GM21737 (cell line): ENCODE results near the gene SPDYE2B.
"Not testable (repeated sequence)": the region's sequence is repeated elsewhere in the genome, so short reads cannot be mapped to it uniquely, and the experiment has no call there.

Experiments used
- ATAC-seq: cut with Tn5 transposase; IDR thresholded peaks from one replicate; pipeline ENCODE4 v1.9.1; 2021; ENCODE audit warnings: mild to moderate bottlenecking, moderate library complexity; ENCODE audit not compliant: unreplicated experiment

SPDYE2B gene

DNA sequence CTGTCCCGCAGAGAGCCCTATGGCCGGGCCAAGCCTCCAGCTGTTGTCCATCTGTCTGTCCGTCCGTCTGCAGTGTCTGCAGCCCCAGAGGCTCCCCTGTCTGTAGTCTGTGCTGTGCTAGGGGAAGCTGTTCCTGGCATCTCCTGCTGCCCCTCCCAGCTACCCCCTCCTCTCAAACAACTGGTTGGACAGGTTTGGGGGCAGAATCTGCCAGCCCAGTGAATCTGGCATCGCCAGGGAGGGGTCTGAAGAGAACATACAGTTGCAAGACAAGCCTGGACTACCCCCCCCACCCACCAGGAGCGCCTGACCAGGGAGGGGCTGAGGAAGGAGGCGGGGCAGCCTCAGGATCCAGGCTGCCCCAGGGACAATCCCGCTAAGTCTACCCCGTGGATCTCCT lies 7.4 kb upstream of the SPDYE2B start, which contains the start of gene UPK3BL1:
Gene UPK3BL1 (minus strand): TSS at position 101 of the 400 bp plus-strand sequence. CDS start 50 bp downstream, at position 51.
- not testable (repeated sequence) for ATAC-seq

DNA sequence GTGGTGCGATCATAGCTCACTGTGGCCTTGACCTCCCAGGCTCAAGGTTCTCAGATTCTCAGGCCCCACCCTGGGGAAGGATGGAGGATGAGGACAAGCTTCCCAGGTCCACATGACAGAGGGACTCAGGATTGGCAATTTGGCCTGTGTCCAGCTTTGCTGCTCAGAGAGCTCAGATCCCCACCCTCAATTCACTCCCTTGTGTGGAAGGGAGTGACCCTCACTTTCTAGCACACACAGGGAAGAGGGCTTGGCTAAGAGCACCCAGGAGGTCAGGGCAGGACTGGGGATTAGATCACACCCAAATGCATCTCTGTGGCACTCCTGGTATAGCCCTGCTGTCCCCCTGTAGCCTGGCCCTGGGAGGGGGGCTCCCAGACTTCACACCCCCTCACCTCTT lies 6.7 kb upstream of the SPDYE2B start:
- ATAC-seq, result not testable (repeated sequence)

DNA sequence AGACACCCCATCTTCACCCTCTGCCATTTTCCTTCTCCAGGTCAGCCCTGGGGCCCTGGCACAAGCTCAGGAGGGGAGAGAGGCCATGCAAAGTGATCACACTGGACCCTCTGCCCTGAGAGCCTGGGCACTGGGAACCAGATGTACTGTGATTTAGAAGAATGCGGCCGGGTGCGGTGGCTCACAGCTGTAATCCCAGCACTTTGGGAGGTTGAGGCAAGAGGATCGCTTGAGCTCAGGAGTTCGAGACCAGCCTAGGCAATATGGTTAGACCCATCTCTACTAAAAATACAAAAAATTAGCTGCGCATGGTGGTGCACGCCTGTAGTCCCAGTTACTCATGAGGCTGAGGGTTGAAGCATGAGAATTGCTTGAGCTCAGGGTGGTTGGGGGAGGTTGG lies 2.3 kb upstream of the SPDYE2B start:
- not testable (repeated sequence) for ATAC-seq

DNA sequence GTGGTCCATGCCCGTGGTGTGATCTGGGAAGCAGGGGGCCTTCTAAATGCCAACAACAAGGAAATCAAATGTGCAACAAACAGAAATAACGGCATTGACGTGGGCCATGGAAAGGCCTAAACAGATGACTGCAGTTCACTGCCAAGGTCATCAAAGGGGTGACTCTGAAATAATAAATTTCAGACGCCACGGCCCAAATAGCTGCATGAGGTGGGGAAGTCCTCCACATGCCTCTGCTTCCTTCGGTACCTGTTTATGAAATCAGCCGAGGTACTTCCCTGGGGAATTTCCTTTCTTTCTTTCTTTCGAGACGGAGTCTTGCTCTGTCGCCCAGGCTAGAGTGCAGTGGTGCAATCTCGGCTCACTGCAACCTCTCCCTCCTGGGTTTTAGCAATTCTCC lies 14.6 kb downstream of the SPDYE2B start:
- ATAC-seq, result not testable (repeated sequence)

DNA sequence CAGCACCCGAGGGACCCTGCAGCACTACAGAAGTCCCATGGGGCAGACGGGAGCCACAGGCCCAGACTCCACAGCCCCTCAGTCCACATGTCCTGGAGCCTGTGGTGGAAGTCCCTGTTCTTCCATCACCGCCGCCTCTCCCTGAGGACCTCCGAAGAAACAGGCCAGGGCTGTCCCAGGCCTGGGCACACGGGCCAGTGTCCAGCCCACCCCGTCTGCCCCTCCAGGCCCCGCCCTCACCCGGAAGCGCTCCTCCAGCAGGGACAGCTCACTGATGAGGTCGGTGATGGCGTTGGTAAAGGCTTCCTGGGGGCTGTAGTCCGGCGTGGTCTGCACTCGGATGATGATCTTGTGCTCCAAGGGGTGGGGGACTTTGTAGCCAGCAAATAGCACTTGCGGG lies 16.7 kb downstream of the SPDYE2B start:
- not testable (repeated sequence) for ATAC-seq

DNA sequence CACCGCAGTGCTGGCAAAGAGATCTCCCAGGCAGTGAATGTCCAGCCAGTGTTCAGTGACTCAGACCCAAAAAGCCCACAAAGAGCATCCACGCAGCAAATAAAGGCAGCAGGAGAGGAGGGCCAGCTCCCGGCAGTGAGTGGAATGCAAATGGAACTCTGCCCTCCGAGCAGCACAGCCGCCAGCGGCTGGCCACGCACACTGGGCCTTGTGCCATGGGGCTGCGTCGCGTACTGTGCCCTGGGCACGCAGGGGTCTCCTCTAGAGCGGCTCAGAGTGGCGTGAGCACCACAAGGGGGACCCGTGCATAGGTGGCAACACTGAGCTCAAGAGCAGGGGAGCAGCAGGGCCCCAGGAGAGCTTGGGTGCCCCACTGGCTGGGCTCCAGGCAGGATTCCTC lies 17.4 kb downstream of the SPDYE2B start:
- not testable (repeated sequence) for ATAC-seq

DNA sequence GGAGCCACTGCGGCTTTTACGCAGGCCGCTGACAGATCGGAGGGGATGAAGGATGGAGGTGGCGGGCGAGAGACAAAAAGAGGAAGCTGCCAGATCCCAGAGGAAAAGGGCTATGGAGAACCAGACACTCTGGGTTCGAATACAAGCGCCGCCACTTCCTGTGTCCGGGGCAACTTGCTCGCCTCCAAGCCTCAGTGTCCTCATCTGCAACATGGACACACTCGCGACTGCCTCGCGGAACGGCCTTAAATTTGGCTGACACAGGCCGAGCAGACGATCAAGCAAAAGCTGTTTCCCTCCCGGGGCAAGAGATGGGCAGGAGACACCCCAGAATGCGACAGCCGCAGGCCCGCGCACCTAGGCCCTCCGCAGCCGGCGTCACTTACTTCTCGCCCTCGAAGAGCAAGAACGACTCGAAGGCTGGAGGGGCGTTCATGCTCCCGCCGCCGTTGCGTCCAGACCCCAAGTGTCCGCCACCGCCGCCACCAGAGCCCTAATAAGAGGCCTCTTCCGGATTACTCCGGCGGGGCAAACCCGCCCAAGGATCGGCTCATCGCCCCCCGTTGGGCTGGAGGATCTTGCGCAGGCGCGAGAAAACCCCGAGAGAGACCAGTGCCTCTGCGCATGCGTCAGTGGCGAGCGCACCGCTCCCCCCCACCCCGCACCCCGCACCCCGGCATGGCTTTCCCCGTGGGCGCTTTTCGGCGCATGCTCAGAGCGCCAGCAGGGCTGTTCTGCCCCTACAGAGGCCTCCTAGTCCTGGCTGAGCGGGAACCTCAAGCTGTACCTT lies 21.2 kb downstream of the SPDYE2B start, which contains the start of gene POLR2J2:
Gene POLR2J2 (minus strand): TSS at position 498 of the 790 bp plus-strand sequence. CDS start 62 bp downstream, at position 436.
- peak; percentile 62 for ATAC-seq

DNA sequence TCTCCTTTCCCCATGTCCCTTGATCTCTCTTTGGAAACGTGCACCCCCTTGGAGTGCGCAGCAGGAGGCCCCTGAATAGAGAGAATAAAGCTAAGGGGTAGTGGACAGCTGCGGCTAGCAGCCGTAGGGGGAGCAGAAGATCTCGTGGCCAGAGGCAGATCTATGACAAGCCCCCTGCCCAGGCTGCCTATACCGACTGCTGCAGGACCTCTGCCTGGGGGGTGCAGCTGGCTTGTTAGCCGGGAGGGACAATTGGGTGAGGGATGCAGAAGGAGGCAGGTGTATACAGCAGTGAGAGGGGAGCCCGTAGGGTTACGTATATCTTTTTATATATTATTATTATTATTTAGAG lies 21.8 kb downstream of the SPDYE2B start:
- peak; percentile 33 for ATAC-seq

DNA sequence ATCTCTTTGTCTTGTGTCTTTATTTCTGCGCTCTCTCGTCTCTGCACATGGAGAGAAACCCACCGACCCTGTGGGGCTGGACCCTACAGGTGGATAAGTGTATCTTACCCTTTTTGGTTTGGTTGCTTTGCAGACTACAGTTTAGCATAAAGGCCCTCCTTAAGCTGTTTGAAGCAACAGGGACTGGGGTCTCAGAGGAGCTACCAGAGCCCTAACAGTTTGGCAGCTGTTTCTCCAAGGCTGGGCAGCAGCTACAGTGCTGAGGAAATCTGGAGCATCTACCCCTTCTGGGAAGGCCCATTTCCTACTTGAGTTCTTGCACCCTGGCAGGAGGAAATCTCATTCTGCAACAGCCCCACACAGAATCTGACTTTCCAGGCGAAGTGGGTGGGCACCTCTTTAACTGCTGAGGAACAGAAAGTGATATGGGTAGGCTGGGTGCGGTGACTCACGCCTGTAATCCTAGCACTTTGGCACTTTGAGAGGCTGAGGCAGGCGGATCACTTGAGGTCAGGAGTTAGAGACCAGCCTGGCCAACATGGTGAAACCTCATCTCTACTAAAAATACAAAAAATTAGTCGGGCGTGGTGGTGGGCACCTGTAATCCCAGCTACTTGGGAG lies 23.4 kb downstream of the SPDYE2B start:
- ATAC-seq, result not testable (repeated sequence)

DNA sequence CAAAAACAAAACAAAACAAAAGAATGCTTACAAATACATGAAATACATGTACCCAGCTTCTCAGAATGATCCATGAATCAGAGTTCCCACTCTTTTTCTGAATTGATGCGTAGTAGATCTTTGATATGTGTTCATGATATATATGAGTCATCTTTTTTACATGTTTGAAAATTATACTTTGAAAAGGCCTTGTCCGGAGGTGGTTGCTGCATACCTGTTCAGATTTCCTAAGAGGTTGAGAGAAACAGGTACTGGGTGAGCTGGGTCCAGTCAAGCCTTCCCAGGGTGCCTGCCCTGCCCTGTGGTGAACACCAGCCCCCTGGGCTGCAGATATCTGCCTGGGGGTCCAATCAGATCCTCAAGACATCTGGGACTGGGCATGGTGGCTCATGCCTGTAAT lies 25.4 kb downstream of the SPDYE2B start:
- ATAC-seq, result not testable (repeated sequence)

DNA sequence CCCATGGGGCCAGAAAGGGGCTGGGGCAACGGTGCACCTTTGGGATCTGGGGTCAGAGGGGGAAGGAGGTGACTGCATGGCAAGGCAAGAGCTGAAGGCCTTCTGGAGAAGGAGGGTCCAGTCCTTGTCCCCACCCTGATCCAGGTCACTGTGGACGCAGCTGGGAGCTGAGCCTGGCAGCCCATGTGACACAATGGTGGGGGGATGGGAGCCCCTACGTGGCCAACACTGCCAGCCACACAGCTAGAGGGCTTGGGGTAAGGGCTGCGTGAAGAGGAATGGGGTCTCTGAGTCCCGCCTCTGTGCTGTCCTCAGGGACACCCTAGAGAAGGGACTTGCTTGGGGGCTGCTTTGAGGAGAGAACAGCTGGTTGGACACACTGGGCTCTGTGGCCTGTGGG lies 30.7 kb downstream of the SPDYE2B start:
- not testable (repeated sequence) for ATAC-seq

DNA sequence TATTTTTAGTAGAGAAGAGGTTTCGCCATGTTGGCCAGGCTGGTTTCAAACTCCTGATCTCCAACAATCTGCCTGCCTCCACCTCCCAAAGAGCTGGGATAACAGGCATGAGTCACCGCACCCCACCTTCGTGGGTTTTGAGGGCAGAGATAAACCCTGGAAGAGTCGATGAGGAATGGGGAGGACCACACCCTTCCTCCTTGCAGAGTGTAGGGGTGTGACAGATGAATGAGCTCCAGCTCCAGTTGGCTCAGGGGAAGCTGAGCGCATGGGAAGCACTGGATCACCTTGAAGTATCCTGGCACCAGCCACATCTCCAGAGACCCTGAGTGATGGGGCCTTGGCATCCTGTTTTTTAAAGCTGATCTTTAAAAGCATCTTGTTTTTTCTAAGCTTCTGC lies 32.4 kb downstream of the SPDYE2B start:
- not testable (repeated sequence) for ATAC-seq

DNA sequence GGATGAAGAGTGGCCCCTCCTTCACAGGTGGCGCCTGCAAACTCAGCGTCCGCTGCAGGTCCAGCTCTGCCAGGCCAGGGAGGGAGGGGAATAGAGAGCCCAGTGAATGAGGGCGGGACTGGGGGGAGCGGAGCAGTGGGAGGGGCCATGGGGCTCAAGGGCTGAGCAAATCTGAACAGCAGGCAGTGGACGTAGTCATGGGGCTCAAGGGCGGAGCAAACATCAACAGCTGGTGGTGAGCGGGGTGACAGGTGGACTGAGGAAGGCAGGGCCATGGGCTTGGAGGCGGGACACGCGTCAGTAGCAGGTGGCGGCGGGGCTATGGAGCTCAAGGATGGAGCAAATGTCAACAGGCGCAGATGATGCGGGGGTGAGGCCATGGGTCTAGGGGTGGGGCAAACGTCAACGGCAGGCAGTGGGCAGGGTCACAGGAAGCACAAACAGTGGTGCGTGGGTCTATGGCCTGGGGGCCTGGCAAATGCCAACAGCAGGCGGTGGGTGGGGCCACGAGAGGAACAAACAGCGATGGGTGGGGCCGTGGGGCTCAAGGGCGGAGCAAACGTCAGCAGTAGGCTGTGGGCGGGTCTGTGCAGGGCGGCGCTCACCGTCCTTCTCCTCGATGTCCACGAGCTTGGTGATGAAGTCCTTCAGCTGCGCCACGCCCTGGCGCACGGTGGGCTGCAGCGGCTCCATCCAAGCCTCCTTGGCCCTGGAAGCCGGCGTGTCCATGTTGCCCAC lies 38.3 kb downstream of the SPDYE2B start:
- peak; percentile 69 for ATAC-seq

DNA sequence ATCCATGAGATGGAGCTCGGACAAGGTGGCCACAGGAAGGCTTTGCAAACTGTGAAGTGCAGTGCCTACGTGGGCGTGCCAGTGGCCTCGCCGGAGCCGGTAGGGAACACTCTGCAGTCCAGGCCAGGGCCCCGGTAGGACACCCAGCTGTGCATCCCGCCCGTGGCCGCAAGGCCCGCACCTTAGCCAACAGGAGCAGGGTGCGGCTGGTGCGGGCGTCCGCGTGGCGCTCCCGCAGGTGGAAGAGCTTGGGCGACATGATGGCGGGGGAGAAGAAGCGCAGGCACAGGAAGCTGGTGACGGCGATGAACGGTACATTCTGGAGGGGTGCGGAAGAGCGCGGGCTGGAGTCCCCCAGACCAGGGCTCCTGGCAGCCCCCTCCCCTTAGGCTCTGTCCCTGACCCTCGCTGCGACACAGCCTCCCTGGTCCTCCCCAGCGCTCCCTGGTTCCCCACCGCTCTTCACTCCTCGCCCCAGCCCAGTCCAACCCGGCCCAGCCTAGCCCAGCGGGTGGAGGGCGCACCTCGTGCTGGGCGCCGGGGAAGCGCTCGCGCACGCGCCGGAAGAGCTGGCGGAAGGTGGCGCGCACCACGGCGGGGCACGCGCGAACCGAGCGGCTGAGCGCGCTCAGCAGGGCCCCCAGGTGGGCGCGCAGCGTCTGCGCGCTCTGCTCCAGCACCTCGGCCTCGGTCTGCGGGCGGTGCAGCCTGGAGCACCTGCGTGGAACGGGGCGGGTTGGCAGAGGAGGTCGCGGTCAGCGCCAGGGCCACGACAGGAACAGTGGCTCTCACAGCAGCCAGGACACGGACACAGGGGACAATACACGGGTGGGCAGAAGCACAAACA lies 39.5 kb downstream of the SPDYE2B start:
- ATAC-seq, result peak; percentile 70

DNA sequence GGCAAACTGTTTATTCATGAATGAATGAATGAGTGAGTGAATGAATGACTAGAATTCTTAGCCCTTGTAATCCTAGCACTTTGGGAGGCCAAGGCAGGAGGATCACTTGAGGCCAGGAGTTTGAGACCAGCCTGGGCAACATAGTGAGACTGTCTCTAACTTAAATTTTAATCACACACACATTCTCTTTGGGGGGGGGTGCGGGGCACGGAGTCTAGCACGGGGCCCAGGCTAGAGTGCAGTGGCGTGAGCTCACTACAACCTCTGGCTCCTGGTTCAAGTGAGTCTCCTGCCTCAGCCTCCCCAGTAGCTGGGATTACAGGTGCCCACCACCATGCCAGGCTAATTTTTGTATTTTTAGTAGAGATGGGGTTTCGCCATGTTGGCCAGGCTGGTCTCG lies 40.5 kb downstream of the SPDYE2B start:
- not testable (repeated sequence) for ATAC-seq

DNA sequence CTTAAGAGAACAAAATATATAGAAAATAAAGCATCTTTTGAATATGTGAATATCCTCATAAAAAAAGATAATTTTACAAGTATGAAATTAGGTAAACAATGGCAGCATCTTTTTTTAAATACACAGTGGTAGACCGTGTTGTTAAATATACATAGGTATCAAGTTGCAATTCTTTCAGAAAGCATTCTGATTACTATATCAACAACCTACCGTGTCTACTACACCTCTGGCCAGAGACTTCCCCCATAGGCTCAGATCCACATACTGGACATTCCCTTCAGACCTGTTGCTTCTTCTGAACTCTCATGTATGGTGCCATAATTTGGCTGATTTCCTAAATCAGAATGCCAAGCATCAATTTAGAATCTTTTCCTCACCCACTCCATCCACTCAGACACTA lies 43.9 kb downstream of the SPDYE2B start:
- ATAC-seq, result not testable (repeated sequence)

DNA sequence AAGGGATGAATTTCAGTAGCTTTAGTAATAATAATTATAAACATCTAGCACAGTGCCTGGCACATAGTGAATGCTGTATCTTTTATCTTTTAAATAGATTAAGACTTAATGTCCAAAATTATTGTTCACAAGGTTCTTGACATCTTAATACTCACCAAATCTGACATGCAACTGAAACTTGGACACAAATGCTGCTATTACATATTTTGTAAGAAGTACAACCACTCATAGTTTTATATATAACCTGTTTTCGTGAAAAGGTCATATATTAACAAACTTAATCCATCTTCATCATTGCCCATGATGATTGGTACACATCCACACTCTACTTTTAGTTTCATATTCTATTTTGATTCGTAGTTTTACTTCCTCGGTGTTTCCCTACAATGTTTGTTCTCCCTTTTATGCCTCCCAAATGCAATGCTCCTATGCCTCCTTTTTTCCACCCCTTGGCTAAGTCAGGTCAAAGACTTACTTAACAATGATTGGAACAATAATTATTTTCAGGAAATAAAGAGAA lies 45.0 kb downstream of the SPDYE2B start:
- ATAC-seq, result peak; percentile 58

DNA sequence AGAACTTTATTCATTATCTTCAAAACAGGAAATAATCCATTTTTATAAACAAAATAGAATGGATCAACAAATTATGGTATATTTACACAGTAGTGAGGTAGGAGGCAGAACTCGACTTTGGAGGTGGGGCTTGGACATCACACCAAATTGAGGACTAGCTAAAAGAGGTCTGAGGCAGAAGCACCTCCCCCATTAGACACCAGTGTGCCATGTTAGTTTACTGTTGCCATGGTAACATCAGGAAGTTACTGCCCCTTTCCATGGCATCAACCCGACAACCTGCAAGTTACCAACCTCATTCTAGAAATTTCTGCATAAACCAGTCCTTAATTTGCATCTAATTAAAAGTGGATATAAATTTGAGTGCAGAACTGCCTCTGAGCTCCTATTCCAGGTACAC lies 45.9 kb downstream of the SPDYE2B start:
- not testable (repeated sequence) for ATAC-seq

DNA sequence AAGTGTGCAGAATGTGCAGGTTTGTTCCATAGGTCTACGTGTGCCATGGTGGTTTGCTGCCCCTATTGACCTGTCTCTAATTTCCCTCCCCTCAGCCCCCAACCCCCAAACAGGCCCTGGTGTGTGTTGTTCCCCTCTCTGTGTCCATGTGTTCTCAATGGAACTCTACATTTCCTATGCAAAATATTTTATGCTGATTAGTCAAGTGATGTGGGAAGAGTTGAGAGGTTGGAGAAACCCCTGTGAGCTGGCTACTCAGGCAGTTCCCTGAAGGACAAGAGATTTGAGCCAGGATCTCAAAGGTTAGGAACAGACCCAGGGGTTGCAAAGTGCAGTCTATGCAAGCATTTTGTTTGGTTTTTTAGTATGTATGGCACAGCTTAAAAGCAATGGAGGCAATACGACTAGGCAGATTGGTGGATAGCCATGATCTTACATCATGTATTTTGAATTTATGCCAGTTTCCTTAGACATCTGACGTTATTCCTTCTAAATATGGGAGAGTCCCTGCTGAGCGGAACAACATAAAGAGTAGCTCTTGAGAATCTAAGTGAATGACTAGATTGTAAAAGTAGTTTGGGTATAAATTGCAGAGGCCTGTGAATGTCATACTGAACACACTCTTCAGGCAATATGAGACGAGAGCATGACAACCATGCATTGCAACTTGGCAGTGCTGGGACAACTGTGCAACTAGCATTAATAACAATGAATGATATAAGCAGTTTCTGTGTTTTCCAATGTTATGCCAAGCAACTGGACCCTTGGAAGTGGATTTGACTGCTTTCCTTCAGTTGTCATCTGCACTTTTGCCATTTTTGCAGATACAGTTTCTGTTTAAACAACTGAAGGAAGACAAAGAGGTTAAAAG lies 47.8 kb downstream of the SPDYE2B start:
- ATAC-seq, result not testable (repeated sequence)
